Liver (tissue), 3 donors: Measurements from ENCODE around the gene SS18L1.
"Not testable (repeated sequence)": the region's sequence is repeated elsewhere in the genome, so short reads cannot be mapped to it uniquely, and the experiment has no call there.

Source experiments
- GABPA ChIP-seq, 2 donors: IDR thresholded peaks in 1 of 2; conservative IDR thresholded peaks in 1 of 2; 2 replicates each; pipeline ENCODE4 v1.6.1; 2016; ENCODE audit warnings: antibody characterized with exemption in 2 of 2, mild to moderate bottlenecking in 1 of 2, moderate library complexity in 1 of 2
- JUND ChIP-seq, 2 donors: IDR thresholded peaks; 2 replicates each; pipeline ENCODE4 v1.6.1; 2016; ENCODE audit warnings: antibody characterized with exemption in 2 of 2
- TF ChIP-seq, protein P1 (sequence below): fragments of 150-350 bp; IDR thresholded peaks from 2 replicates; pipeline ENCODE4 v1.5.1; 2017; ENCODE audit warnings: improper control_type of control experiment, low read depth, low read length; ENCODE audit not compliant: missing input control
- donor health status: healthy.
- donor health status: healthy.

GRCh38 chr20:62115800-62116407, 27.7 kb upstream of the SS18L1 start:
- not testable (repeated sequence) for TF ChIP-seq GABPA (IDR thresholded peaks at IDR 0.05 in 1 of 2, conservative IDR thresholded peaks at IDR 0.05 in 1 of 2); JUND (IDR thresholded peaks at IDR 0.05)
- TF ChIP-seq, protein P1, sequence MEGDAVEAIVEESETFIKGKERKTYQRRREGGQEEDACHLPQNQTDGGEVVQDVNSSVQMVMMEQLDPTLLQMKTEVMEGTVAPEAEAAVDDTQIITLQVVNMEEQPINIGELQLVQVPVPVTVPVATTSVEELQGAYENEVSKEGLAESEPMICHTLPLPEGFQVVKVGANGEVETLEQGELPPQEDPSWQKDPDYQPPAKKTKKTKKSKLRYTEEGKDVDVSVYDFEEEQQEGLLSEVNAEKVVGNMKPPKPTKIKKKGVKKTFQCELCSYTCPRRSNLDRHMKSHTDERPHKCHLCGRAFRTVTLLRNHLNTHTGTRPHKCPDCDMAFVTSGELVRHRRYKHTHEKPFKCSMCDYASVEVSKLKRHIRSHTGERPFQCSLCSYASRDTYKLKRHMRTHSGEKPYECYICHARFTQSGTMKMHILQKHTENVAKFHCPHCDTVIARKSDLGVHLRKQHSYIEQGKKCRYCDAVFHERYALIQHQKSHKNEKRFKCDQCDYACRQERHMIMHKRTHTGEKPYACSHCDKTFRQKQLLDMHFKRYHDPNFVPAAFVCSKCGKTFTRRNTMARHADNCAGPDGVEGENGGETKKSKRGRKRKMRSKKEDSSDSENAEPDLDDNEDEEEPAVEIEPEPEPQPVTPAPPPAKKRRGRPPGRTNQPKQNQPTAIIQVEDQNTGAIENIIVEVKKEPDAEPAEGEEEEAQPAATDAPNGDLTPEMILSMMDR: not testable (repeated sequence)
